HEK293 (cell line): ENCODE results near the gene HADHA.

Experiments
- CTCF ChIA-PET: fragments of 350-600 bp; formaldehyde crosslinking; extraction: SDS; loops from one replicate; lab custom pipeline; 2021; ENCODE audit warnings: antibody characterized with exemption; lab: Yijun Ruan, JAX
- POLR2A ChIA-PET: fragments of 300-600 bp; formaldehyde crosslinking; extraction: SDS; loops from one replicate; lab custom pipeline; 2020; ENCODE audit warnings: antibody characterized with exemption, inconsistent platforms; lab: Yijun Ruan, JAX
- H3K27ac ChIP-seq: fragments of 200-500 bp; sonication (Bioruptor generic); 2 replicates; pipeline ENCODE4 v1.5.1; 2014; ENCODE audit warnings: low read depth, low read length, control low read depth, inconsistent platforms; ENCODE audit errors: extremely low read depth
- H3K36me3 ChIP-seq, 2 experiments: fragments of 200-500 bp in 1 of 2; sonication (Bioruptor generic) in 1 of 2; 1 replicate in 1 of 2; 2 replicates in 1 of 2; pipeline ENCODE4 v1.5.1; 2014 to 2017; ENCODE audit warnings: inconsistent platforms in 2 of 2, low read length in 2 of 2; ENCODE audit not compliant: control insufficient read depth in 2 of 2, insufficient read depth in 1 of 2
- H3K4me1 ChIP-seq: fragments of 200-500 bp; sonication (Bioruptor generic); 2 replicates; pipeline ENCODE4 v1.5.1; 2014; ENCODE audit warnings: mild to moderate bottlenecking, low read length, inconsistent platforms; ENCODE audit not compliant: control insufficient read depth, insufficient read depth
- H3K4me3 ChIP-seq: 2 replicates; pipeline ENCODE4 v1.5.1; 2011; ENCODE audit warnings: low read depth, mild to moderate bottlenecking, control low read depth, low read length, moderate library complexity
- H3K9me3 ChIP-seq: fragments of 200-500 bp; sonication (Bioruptor generic); 2 replicates; pipeline ENCODE4 v1.5.1; 2014; ENCODE audit warnings: low read depth, low read length, inconsistent platforms; ENCODE audit not compliant: control insufficient read depth, insufficient read depth
- GFI1B ChIP-seq: fragments of 450-650 bp; formaldehyde crosslinking; IDR thresholded peaks from 2 replicates; pipeline ENCODE4 v1.5.1; 2016; ENCODE audit warnings: missing biosample characterization, missing genetic modification characterization
- GLI2 ChIP-seq: fragments of 450-650 bp; formaldehyde crosslinking; IDR thresholded peaks from 2 replicates; pipeline ENCODE4; 2017; ENCODE audit warnings: missing biosample characterization, missing genetic modification characterization, low read depth, borderline replicate concordance
- GLIS2 ChIP-seq: fragments of 450-650 bp; formaldehyde crosslinking; IDR thresholded peaks from 2 replicates; pipeline ENCODE4 v1.5.1; 2016; ENCODE audit warnings: missing biosample characterization, missing genetic modification characterization
- IKZF3 ChIP-seq: fragments of 450-650 bp; IDR thresholded peaks from 2 replicates; pipeline ENCODE4 v1.5.0; 2018; ENCODE audit warnings: missing biosample characterization, mild to moderate bottlenecking, missing genetic modification characterization, moderate library complexity
- KLF10 ChIP-seq: fragments of 450-650 bp; IDR thresholded peaks from 2 replicates; pipeline ENCODE4 v1.5.1; 2018; ENCODE audit warnings: missing biosample characterization, mild to moderate bottlenecking, missing genetic modification characterization
- PRDM4 ChIP-seq: fragments of 450-650 bp; formaldehyde crosslinking; IDR thresholded peaks from 2 replicates; pipeline ENCODE4 v1.5.1; 2017; ENCODE audit warnings: missing biosample characterization, missing genetic modification characterization
- SETDB1 ChIP-seq: IDR thresholded peaks from one replicate; pipeline ENCODE4 v1.6.1; 2017; ENCODE audit warnings: mild to moderate bottlenecking, low read length, moderate library complexity, mixed read lengths; ENCODE audit not compliant: insufficient read length
- ZBTB48 ChIP-seq: fragments of 450-650 bp; formaldehyde crosslinking; IDR thresholded peaks from 2 replicates; pipeline ENCODE4 v1.5.1; 2016; ENCODE audit warnings: missing biosample characterization, missing genetic modification characterization
- ZBTB49 ChIP-seq: fragments of 450-650 bp; formaldehyde crosslinking; IDR thresholded peaks from 2 replicates; pipeline ENCODE4 v1.5.1; 2016; ENCODE audit warnings: missing biosample characterization, missing genetic modification characterization, low read depth
- ZBTB6 ChIP-seq: fragments of 450-650 bp; formaldehyde crosslinking; IDR thresholded peaks from 2 replicates; pipeline ENCODE4 v1.5.1; 2017; ENCODE audit warnings: missing biosample characterization, missing genetic modification characterization
- ZNF112 ChIP-seq: fragments of 450-650 bp; formaldehyde crosslinking; IDR thresholded peaks from 2 replicates; pipeline ENCODE4 v1.5.0; 2017; ENCODE audit warnings: missing biosample characterization, missing genetic modification characterization
- ZNF132 ChIP-seq: fragments of 450-650 bp; formaldehyde crosslinking; IDR thresholded peaks from 2 replicates; pipeline ENCODE4 v1.5.1; 2017; ENCODE audit warnings: missing biosample characterization, missing genetic modification characterization, borderline replicate concordance
- ZNF146 ChIP-seq: fragments of 450-650 bp; formaldehyde crosslinking; IDR thresholded peaks from 2 replicates; pipeline ENCODE4 v1.5.1; 2016; ENCODE audit warnings: missing biosample characterization, missing genetic modification characterization
- ZNF169 ChIP-seq: fragments of 450-650 bp; formaldehyde crosslinking; IDR thresholded peaks from 2 replicates; pipeline ENCODE4 v1.5.1; 2016; ENCODE audit warnings: missing biosample characterization, missing genetic modification characterization
- ZNF174 ChIP-seq: fragments of 450-650 bp; formaldehyde crosslinking; IDR thresholded peaks from 2 replicates; pipeline ENCODE4 v1.5.0; 2017; ENCODE audit warnings: missing biosample characterization, mild to moderate bottlenecking, missing genetic modification characterization
- ZNF274 ChIP-seq, 2 experiments: fragments of 200-500 bp in 1 of 2; fragments of 450-650 bp in 1 of 2; sonication (Bioruptor generic) in 1 of 2; formaldehyde crosslinking in 1 of 2; IDR thresholded peaks; 2 replicates each; pipeline versions ENCODE4 v1.5.1 to v1.6.1; 2014 to 2016; ENCODE audit warnings: borderline replicate concordance in 1 of 2, inconsistent platforms in 1 of 2, low read length in 1 of 2, missing biosample characterization in 1 of 2, missing genetic modification characterization in 1 of 2
- ZNF280D ChIP-seq: fragments of 450-650 bp; formaldehyde crosslinking; IDR thresholded peaks from 2 replicates; pipeline ENCODE4 v1.5.1; 2016; ENCODE audit warnings: missing biosample characterization, missing genetic modification characterization
- ZNF350 ChIP-seq: fragments of 450-650 bp; formaldehyde crosslinking; IDR thresholded peaks from 2 replicates; pipeline ENCODE4 v1.5.0; 2017; ENCODE audit warnings: missing biosample characterization, mild to moderate bottlenecking, missing genetic modification characterization
- ZNF366 ChIP-seq: fragments of 450-650 bp; formaldehyde crosslinking; conservative IDR thresholded peaks from 2 replicates; pipeline ENCODE4 v1.5.1; 2016; ENCODE audit warnings: missing biosample characterization, missing genetic modification characterization
- ZNF449 ChIP-seq: fragments of 450-650 bp; formaldehyde crosslinking; IDR thresholded peaks from 2 replicates; pipeline ENCODE4 v1.5.1; 2017; ENCODE audit warnings: missing biosample characterization, mild to moderate bottlenecking, missing genetic modification characterization, moderate library complexity
- ZNF530 ChIP-seq: fragments of 450-650 bp; formaldehyde crosslinking; IDR thresholded peaks from 2 replicates; pipeline ENCODE4 v1.5.1; 2016; ENCODE audit warnings: low read depth, missing biosample characterization, missing genetic modification characterization
- ZNF561 ChIP-seq: fragments of 450-650 bp; IDR thresholded peaks from 2 replicates; pipeline ENCODE4 v1.5.1; 2018; ENCODE audit warnings: missing biosample characterization, missing genetic modification characterization, borderline replicate concordance
- ZNF585B ChIP-seq: fragments of 450-650 bp; formaldehyde crosslinking; IDR thresholded peaks from 2 replicates; pipeline ENCODE4 v1.5.1; 2016; ENCODE audit warnings: missing biosample characterization, missing genetic modification characterization
- ZNF621 ChIP-seq: fragments of 450-650 bp; formaldehyde crosslinking; IDR thresholded peaks from 2 replicates; pipeline ENCODE4 v1.5.1; 2017; ENCODE audit warnings: missing biosample characterization, missing genetic modification characterization
- ZNF670 ChIP-seq: fragments of 450-650 bp; formaldehyde crosslinking; IDR thresholded peaks from 2 replicates; pipeline ENCODE4 v1.5.1; 2016; ENCODE audit warnings: missing biosample characterization, missing genetic modification characterization, low read depth
- ZXDB ChIP-seq: fragments of 450-650 bp; formaldehyde crosslinking; IDR thresholded peaks from 2 replicates; pipeline ENCODE4 v1.5.1; 2016; ENCODE audit warnings: missing biosample characterization, missing genetic modification characterization

The HADHA gene

GRCh38 chr2:26281226-26281625 is 36.8 kb upstream of the HADHA start:
- Histone ChIP-seq H3K9me3 (no peaks in the 10 kb centered on the region), H3K36me3 (peaks cover 14 to 67% of the 10 kb centered on the region in 2 experiments), H3K27ac (no peak overlapping the region), H3K4me3 (no peak overlapping the region), H3K4me1 (no peaks in the 10 kb centered on the region)
- no peak for TF ChIP-seq ZNF670 (tag by site-specific recombination)
- no peak for TF ChIP-seq ZBTB49
- TF ChIP-seq ZNF621 (tag by site-specific recombination), result no peak
- no peak for TF ChIP-seq ZNF366 (tag by site-specific recombination)
- TF ChIP-seq IKZF3 (tag by site-specific recombination), result no peak
- no peak for TF ChIP-seq ZNF112
- no peak for TF ChIP-seq GLIS2 (tag by site-specific recombination)
- TF ChIP-seq ZBTB6, result no peak
- TF ChIP-seq ZNF449, result no peak
- no peak for TF ChIP-seq ZNF530 (tag by site-specific recombination)
- TF ChIP-seq ZNF561 (tag by site-specific recombination), result no peak
- TF ChIP-seq GFI1B (tag by site-specific recombination), result no peak
- TF ChIP-seq ZNF585B, result no peak
- TF ChIP-seq ZNF132 (tag by site-specific recombination), result no peak
- no peak for TF ChIP-seq SETDB1
- no peak for TF ChIP-seq ZBTB48 (tag by site-specific recombination)
- ChIA-PET POLR2A (interaction anchor here (0.7 kb wide), 1 partner anchor 36 kb away, joined by 5 read pairs; no protein-coding TSS in a partner anchor), CTCF (interaction anchor here (0.6 kb wide), 1 partner anchor 106 kb away, joined by 3 read pairs; no protein-coding TSS in a partner anchor)

GRCh38 chr2:26279886-26280285 is 35.5 kb upstream of the HADHA start:
- Histone ChIP-seq H3K9me3 (no peaks in the 10 kb centered on the region), H3K27ac (no peak overlapping the region), H3K4me1 (no peaks in the 10 kb centered on the region), H3K36me3 (peaks cover 11 to 69% of the 10 kb centered on the region in 2 experiments), H3K4me3 (no peak overlapping the region)
- ChIA-PET CTCF (no interaction called here), POLR2A (no interaction called here)
- TF ChIP-seq ZNF366 (tag by site-specific recombination) (no peak), ZNF350 (no peak), GLI2 (no peak), ZXDB (no peak), ZNF280D (no peak), ZNF274 (IDR thresholded peaks at IDR 0.05; ENCODE audit: low read length) (no peak), ZNF274 (tag by site-specific recombination; IDR thresholded peaks at IDR 0.05; ENCODE audit: borderline replicate concordance) (no peak), PRDM4 (no peak), ZNF146 (tag by site-specific recombination) (no peak), ZNF585B (no peak), ZNF174 (tag by site-specific recombination) (no peak), ZNF169 (tag by site-specific recombination) (no peak), KLF10 (no peak)
